GM21529 (cell line): ENCODE data around the gene ACTG2.

Source experiments
- ATAC-seq: cut with Tn5 transposase; IDR thresholded peaks from one replicate; pipeline ENCODE4 v1.9.1; 2021; ENCODE audit not compliant: unreplicated experiment

ACTG2 gene

DNA sequence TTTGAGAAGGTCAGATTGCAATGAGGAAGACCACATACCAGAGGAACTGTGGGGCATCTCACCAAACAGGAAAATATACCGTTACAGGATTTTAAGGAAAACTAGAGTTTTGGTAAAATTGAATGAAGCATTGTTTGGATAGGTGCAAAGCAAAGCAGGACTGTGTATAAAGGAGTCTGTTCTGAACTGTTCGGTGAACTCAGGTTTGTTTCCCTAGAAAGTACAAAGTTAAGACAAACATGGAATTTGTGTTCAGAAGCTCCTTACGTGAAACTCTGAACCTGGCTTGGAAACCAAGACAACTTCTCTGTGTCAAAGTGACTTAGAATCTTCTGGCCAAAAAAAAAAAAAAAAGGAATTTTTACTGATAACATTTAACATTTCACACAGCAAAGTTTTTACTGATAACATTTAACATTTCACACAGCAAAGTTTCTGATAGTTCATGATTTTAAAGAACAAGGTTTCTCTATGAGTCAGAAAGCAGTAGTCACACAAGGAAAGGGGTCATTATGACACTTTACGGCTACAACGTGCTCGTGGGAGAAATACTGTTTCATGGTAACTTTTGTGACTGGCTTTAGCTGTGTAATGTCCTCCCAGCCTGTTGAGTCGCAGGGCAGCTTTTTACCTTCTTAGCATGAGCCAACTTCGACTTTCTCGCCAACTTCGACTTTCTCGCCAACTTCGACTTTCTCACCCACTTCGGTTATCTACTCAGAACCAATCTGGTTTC lies 70.7 kb downstream of the ACTG2 start:
- peak; percentile 78 for ATAC-seq

DNA sequence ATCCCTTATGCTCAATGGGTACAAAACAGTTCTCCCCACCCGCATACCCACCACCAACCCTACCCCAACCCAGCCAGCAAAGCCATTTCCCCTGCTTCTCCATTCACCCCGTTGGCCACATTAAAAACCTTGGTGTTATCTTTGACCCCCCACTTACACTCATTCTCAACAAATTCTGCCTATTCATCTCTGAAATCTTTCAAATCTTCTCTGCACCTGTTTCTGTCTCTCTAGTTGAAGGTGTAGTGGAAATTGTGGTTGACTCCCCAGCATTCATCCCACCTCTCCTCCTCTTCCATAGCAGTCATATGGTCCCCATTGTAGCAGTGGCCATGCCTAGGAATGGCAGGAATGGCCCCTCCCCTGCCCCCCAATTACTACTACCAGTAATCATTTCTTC lies 71.4 kb downstream of the ACTG2 start:
- no peak for ATAC-seq

DNA sequence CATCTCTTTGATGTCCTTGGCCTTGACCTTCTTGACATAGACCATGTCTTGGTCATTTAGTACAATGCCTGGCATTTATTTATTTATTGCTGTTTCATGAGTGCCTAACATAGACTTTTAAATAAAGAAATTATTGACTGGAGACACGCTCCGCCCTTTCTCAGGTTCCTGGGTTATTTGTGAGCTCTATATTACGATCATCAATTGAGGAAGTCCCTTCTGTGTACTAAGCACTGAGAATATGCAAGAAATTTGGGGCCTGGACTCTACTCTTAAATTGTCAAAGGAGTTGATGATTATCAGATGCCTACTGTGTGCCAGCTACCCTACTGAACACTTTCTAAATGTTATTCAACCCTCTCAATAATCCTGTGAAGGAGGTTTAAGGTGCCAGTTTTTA lies 72.2 kb downstream of the ACTG2 start:
- ATAC-seq: no peak

DNA sequence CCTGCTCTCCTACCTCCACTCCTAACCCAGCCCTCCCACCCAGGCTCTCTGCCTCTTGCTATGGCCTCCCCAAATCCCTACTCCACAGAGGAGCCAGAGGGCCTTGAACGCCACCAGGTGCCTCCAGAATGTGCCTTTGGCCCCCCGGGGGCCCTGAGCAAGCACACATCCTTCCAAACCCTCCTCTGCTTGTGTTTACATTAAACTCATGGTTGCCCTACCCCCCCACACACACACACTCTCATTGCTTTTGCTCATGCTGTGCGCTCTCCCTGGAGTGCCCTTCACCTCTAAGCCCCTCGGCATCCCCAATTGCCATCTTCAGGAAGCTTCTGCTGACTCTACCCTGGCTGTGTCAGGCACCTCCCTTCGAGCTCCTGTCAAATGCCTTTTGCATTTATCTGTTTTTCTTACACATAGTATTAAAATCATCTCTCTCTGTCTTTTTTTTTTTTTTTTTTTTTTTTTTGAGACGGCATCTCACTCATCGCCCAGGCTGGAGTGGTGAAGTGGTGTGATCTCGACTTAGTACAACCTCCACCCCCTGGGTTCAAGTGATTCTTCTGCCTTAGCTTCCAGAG lies 75.6 kb downstream of the ACTG2 start:
- no peak for ATAC-seq

DNA sequence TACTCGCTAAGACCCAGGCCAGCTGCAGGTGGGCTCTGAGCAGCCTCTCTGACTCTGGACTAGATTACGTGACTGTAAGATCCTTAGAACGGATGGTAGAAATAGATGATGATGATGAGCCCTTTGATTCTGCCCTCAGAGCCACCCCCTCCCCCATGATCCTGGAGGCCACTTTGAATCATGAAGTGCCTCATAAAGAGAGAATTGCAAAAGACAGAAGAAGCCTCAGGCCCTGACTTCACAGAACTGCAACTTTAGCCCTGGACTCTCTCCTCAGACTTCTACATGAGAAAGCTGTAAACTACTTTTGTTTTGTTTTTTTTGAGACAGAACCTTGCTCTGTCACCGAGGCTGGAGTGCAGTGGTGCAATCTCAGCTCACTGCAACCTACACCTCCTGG lies 76.5 kb downstream of the ACTG2 start:
- ATAC-seq: no peak
